GM12864 (cell line): ENCODE data around the gene ELOVL7.
"Not testable (repeated sequence)": the region's sequence is repeated elsewhere in the genome, so short reads cannot be mapped to it uniquely, and the experiment has no call there.

Source experiments
- DNase-seq: peaks from one replicate; pipeline ENCODE4 v3.0.0-alpha.2; 2011; ENCODE audit warnings: low read depth
- H3K4me3 ChIP-seq: 2 replicates; pipeline ENCODE4 v1.5.1; 2011; ENCODE audit warnings: mild to moderate bottlenecking, low read depth, low read length, control low read depth
- CTCF ChIP-seq: IDR thresholded peaks from 2 replicates; pipeline ENCODE4 v1.5.1; 2011; ENCODE audit warnings: low read depth, mild to moderate bottlenecking, moderate library complexity, low read length, control low read depth, inconsistent platforms; ENCODE audit errors: missing control alignments

Gene ELOVL7

GRCh38 chr5:60886158-60886557 lies 42.1 kb upstream of the ELOVL7 start:
- no peak for DNase-seq

GRCh38 chr5:60883229-60883628 lies 39.2 kb upstream of the ELOVL7 start:
- no peak for DNase-seq
- peak; percentile 34 for TF ChIP-seq CTCF
- H3K4me3 ChIP-seq = no peak overlapping the region

More at GRCh38 chr5:60886158-60886557, 42.1 kb upstream of the ELOVL7 start:
- TF ChIP-seq CTCF = no peak
- no peak overlapping the region for H3K4me3 ChIP-seq

- no peak overlapping the region for H3K4me3 ChIP-seq
- no peak for TF ChIP-seq CTCF
- no peak for DNase-seq
These were observed 28.8 kb upstream of the ELOVL7 start for GRCh38 chr5:60872892-60873291.

- H3K4me3 ChIP-seq = no peak overlapping the region
- TF ChIP-seq CTCF = no peak
- no peak for DNase-seq
These were observed 26.8 kb upstream of the ELOVL7 start for GRCh38 chr5:60870857-60871256.

GRCh38 chr5:60860572-60860971 lies 16.5 kb upstream of the ELOVL7 start:
- H3K4me3 ChIP-seq, DNase-seq: not testable (repeated sequence)

GRCh38 chr5:60856066-60856465 lies 12.0 kb upstream of the ELOVL7 start:
- no peak overlapping the region for H3K4me3 ChIP-seq
- DNase-seq = no peak
- TF ChIP-seq CTCF = no peak

GRCh38 chr5:60852940-60853339 lies 8.9 kb upstream of the ELOVL7 start:
- no peak overlapping the region for H3K4me3 ChIP-seq
- no peak for DNase-seq
- TF ChIP-seq CTCF = no peak

- DNase-seq = no peak
- H3K4me3 ChIP-seq = no peak overlapping the region
- TF ChIP-seq CTCF = no peak
These were observed 8.2 kb upstream of the ELOVL7 start for GRCh38 chr5:60852317-60852716.
